HepG2 (cell line): Measurements from ENCODE around the gene DNAL4. TPM values are rescaled to one million over a fixed set of nuclear protein-coding genes. Genes with fewer than 3 reads are reported as not detected.

Source experiments
- ATAC-seq: fragments of 200-7000 bp; cut with Tn5 transposase; 3 replicates; pipeline ENCODE4 v1.9.1; 2020; ENCODE audit warnings: mild to moderate bottlenecking, moderate library complexity
- BruUV-seq: library from RNA; stranded (reverse); fragments of 400-500 nt; replicated peaks from 2 replicates; lab custom pipeline; 2021; lab: Mats Ljungman, UMichigan
- CTCF ChIA-PET: fragments of 300-600 bp; formaldehyde crosslinking; extraction: SDS; loops from one replicate; lab custom pipeline; 2021; ENCODE audit warnings: low total read pairs, inconsistent platforms, low intra/inter-chr PET ratio; lab: Yijun Ruan, JAX
- POLR2A ChIA-PET: fragments of 350-600 bp; sonication (Branson Sonifier 250); formaldehyde crosslinking; loops from one replicate; lab custom pipeline; 2020; ENCODE audit warnings: antibody characterized with exemption, inconsistent platforms; lab: Yijun Ruan, JAX
- DNase-seq: peaks from one replicate; pipeline ENCODE4 v3.0.0-alpha.2; 2015; ENCODE audit warnings: low spot score
- FAIRE-seq: peaks from 3 replicates; lab custom pipeline; 2011; peaks lifted over from hg19 to GRCh38; lab: Jason Lieb, UNC
- H2AFZ ChIP-seq: one replicate; pipeline ENCODE4 v1.6.1; 2011; ENCODE audit warnings: low read length, inconsistent platforms
- H3K27ac ChIP-seq: fragments of 300-600 bp; 3 replicates; pipeline ENCODE4 v1.8.0; 2011; ENCODE audit warnings: mixed run types, mild to moderate bottlenecking, mixed read lengths, low read length, inconsistent platforms; ENCODE audit not compliant: insufficient read depth; ENCODE audit errors: extremely low read length
- H3K27me3 ChIP-seq, 2 experiments: fragments of 200-600 bp in 1 of 2; 2 replicates in 1 of 2; 3 replicates in 1 of 2; pipeline versions ENCODE4 v1.6.0 to v1.8.0; 2011; ENCODE audit warnings: low read length in 2 of 2, mild to moderate bottlenecking in 2 of 2, moderate library complexity in 2 of 2, inconsistent platforms in 1 of 2; ENCODE audit not compliant: insufficient read depth in 2 of 2, control insufficient read depth in 1 of 2
- H3K36me3 ChIP-seq, 2 experiments: fragments of 200-600 bp in 1 of 2; replicated peaks in 1 of 2; 2 replicates in 1 of 2; 3 replicates in 1 of 2; pipeline versions ENCODE4 v1.5.1 to v1.8.0; 2011; ENCODE audit warnings: low read length in 2 of 2, inconsistent platforms in 1 of 2; ENCODE audit not compliant: insufficient read depth in 2 of 2, control insufficient read depth in 1 of 2
- H3K4me1 ChIP-seq: 2 replicates; pipeline ENCODE4 v1.5.1; 2012; ENCODE audit warnings: low read length, inconsistent platforms; ENCODE audit not compliant: insufficient read depth
- H3K4me2 ChIP-seq: 2 replicates; pipeline ENCODE4 v1.6.0; 2011; ENCODE audit warnings: low read depth, low read length, inconsistent platforms
- H3K4me3 ChIP-seq, 3 experiments: fragments of 200-600 bp in 1 of 3; sonication (generic), shearing (Covaris generic) in 1 of 3; replicated peaks in 1 of 3; 2 replicates each; pipeline ENCODE4 v1.5.1; 2011 to 2016; ENCODE audit warnings: low read length in 3 of 3, inconsistent platforms in 2 of 3, low read depth in 2 of 3, mild to moderate bottlenecking in 2 of 3, control low read depth in 1 of 3, mixed read lengths in 1 of 3; ENCODE audit not compliant: insufficient read depth in 1 of 3
- H3K79me2 ChIP-seq: one replicate; pipeline ENCODE4 v1.6.1; 2011; ENCODE audit warnings: low read length, inconsistent platforms; ENCODE audit not compliant: insufficient read depth
- H3K9ac ChIP-seq: 2 replicates; pipeline ENCODE4 v1.6.0; 2011; ENCODE audit warnings: mild to moderate bottlenecking, low read depth, low read length, inconsistent platforms; ENCODE audit not compliant: insufficient read depth
- H3K9me3 ChIP-seq: 2 replicates; pipeline ENCODE4 v1.5.1; 2012; ENCODE audit warnings: mild to moderate bottlenecking, low read length
- H4K20me1 ChIP-seq: 2 replicates; pipeline ENCODE4 v1.6.0; 2011; ENCODE audit warnings: inconsistent platforms, mild to moderate bottlenecking, low read length, moderate library complexity; ENCODE audit not compliant: insufficient read depth
- TGIF2 ChIP-seq: IDR thresholded peaks from 2 replicates; pipeline ENCODE4 v1.6.1; 2016; ENCODE audit warnings: control low read depth, missing compliant biosample characterization
- ZNF343 ChIP-seq: sonication (generic); formaldehyde crosslinking; IDR thresholded peaks from 2 replicates; pipeline ENCODE4 v1.4.0; 2020; ENCODE audit warnings: mild to moderate bottlenecking, missing genetic modification reagents
- ZNF382 ChIP-seq: sonication (generic); formaldehyde crosslinking; IDR thresholded peaks from 2 replicates; pipeline ENCODE4 v1.5.0; 2020; ENCODE audit warnings: missing genetic modification reagents, mild to moderate bottlenecking, borderline replicate concordance
- ZNF460 ChIP-seq: sonication (generic); formaldehyde crosslinking; IDR thresholded peaks from 2 replicates; pipeline ENCODE4 v1.5.1; 2020; ENCODE audit warnings: missing genetic modification reagents, mild to moderate bottlenecking, borderline replicate concordance
- ZNF652 ChIP-seq: IDR thresholded peaks from 2 replicates; pipeline ENCODE4 v1.6.1; 2016; ENCODE audit warnings: low read depth, borderline replicate concordance
- ZNF749 ChIP-seq: sonication (generic); formaldehyde crosslinking; IDR thresholded peaks from 2 replicates; pipeline ENCODE4 v1.8.0; 2022; ENCODE audit warnings: mild to moderate bottlenecking, missing genetic modification reagents, moderate library complexity, borderline replicate concordance
- ZSCAN29 ChIP-seq: sonication (generic); formaldehyde crosslinking; conservative IDR thresholded peaks from 2 replicates; pipeline ENCODE4 v1.4.0; 2020; ENCODE audit warnings: mild to moderate bottlenecking, missing genetic modification reagents
- WGBS: methylation state at CpG from one replicate; pipeline ENCODE4 v1.1.6; 2017; ENCODE audit warnings: low lambda C conversion rate; 5-methylcytosine and 5-hydroxymethylcytosine counted together
- in situ Hi-C: cut with HindIII; loops from 2 replicates; pipeline ENCODE4 v1.10.0; 2017; ENCODE audit warnings: low pct_unique_long_range_greater_than_20kb; ENCODE audit not compliant: extremely low pct_ligation_motif_present
- intact Hi-C: fragments of 100-400 bp; cut with micrococcal nuclease; formaldehyde crosslinking; loops from one replicate; pipeline ENCODE4 v1.10.0; 2022; ENCODE audit not compliant: unreplicated experiment
- polyA plus RNA-seq, 8 experiments: library from polyadenylated mRNA; depleted of rRNA in 3 of 8; stranded (reverse) in 7 of 8; unstranded in 1 of 8; fragments of >200 nt; fragmentation: Illumina TruSeq in 4 of 8; extraction: Trizol in 4 of 8; gene quantifications; 2 replicates each; pipeline versions ENCODE4 v1.2.1 to v1.2.3, GENCODE V29; 2011 to 2016; ENCODE audit warnings: low read depth in 4 of 8, missing spikeins in 1 of 8, mixed read lengths in 1 of 8; ENCODE audit not compliant: insufficient read depth in 1 of 8
- total RNA-seq, 5 experiments: library from RNA; depleted of rRNA; stranded (reverse); fragments of >200 nt; fragmentation: Illumina TruSeq; extraction: Trizol; gene quantifications; 2 replicates each; pipeline ENCODE4 v1.2.3, GENCODE V29; 2016; ENCODE audit warnings: low read depth in 1 of 5
- TF ChIP-seq, protein P1 (sequence below): sonication (generic); formaldehyde crosslinking; IDR thresholded peaks from 2 replicates; pipeline ENCODE4 v1.8.0; 2022; ENCODE audit warnings: missing genetic modification reagents, mild to moderate bottlenecking, inconsistent platforms, borderline replicate concordance
- TF ChIP-seq, protein P2 (sequence below): fragments of 450-650 bp; IDR thresholded peaks from 2 replicates; pipeline ENCODE4 v1.6.1; 2017; ENCODE audit warnings: mild to moderate bottlenecking
- TF ChIP-seq, protein P3 (sequence below): sonication (generic); formaldehyde crosslinking; IDR thresholded peaks from 2 replicates; pipeline ENCODE4 v1.8.0; 2022; ENCODE audit warnings: mild to moderate bottlenecking, missing genetic modification reagents, moderate library complexity
- TF ChIP-seq, protein P4 (sequence below): IDR thresholded peaks from 2 replicates; pipeline ENCODE4 v1.6.1; 2016; ENCODE audit warnings: low read depth, missing genetic modification reagents, missing compliant biosample characterization

The DNAL4 gene
- total and polyA plus RNA-seq, 2 of the 13 experiments (the other 11 are each of a cell fraction or from before 2014, with no cell fraction given): 8.0 to 10.7 TPM

DNA sequence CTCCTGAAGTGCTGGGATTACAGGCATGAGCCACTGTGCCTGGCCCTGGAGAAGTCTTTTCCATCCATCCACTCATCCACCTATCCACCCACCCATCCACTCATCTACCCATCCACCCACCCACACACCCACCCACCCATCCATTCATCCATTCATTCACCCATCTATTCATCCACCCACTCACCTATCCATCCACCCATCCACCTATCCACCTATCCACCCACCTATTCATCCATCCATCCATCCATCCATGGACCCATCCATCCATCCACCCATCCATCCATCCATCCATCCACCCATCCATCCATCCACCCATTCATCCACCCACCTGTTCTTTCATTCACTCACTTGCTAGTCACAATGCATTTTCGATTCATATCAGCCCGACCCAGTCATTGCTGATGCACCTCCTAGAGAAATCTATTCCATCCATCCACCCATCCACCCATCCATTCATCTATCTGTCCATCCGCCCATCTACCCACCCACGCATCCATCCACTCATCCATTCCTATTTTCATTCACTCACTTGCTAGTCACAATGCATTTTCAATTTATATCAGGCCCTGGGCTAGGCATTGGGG, 20.5 kb downstream of the DNAL4 start (continued):
- TF ChIP-seq, protein P1, sequence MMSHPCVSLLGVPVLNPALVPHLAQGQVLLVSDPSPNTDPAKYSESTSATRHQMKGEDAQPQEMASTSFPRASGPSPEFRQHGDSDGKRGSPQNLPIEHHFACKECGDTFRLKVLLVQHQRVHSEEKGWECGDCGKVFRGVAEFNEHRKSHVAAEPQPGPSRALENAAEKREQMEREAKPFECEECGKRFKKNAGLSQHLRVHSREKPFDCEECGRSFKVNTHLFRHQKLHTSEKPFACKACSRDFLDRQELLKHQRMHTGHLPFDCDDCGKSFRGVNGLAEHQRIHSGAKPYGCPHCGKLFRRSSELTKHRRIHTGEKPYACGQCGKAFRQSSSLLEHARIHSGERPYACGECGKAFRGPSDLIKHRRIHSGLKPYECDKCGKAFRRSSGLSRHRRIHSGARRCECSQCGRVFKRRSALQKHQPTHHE (CRISPR knock-in tag): no peak
- TF ChIP-seq ZNF652 (CRISPR knock-in tag) (no peak), ZNF460 (CRISPR knock-in tag) (no peak), TGIF2 (CRISPR knock-in tag) (no peak)

DNA sequence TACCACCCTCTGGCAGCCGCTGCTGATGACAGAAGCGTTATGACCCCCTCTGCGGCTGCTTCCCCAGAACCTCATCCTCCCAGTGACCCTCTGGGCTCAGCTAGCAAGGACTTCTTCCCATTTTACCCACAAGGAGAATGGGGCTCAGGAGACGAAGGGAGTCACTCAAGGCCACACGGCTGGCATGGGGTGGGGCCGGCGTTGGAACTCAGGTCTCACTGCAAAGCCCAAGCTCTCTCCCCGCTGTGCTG, 21.4 kb downstream of the DNAL4 start:
- peaks cover 17% of the 10 kb centered on the region; the same call in 1 of the 2 replicates for H3K4me1 ChIP-seq
- H3K27ac ChIP-seq: no peak overlapping the region
- H3K4me2 ChIP-seq: 0 out of 2 replicates have a peak overlapping the region, but pooled peaks have one; percentile 32
- peaks cover 1 to 18% of the 10 kb centered on the region in 2 experiments; a peak in 2 of 5 replicates for H3K27me3 ChIP-seq
- H3K9me3 ChIP-seq: no peaks in the 10 kb centered on the region
- H4K20me1 ChIP-seq: no peaks in the 10 kb centered on the region
- H3K79me2 ChIP-seq: no peaks in the 10 kb centered on the region
- 71% methylated on average over 6 of the region's 8 CpGs for WGBS
- intact Hi-C loops: no loop called here
- H3K4me3 ChIP-seq: no peak overlapping the region
- DNase-seq (no peak), ATAC-seq (no peak), FAIRE-seq (no peak)
- H3K36me3 ChIP-seq: no peaks in the 10 kb centered on the region
- in situ Hi-C loops: no loop called here
- H2AFZ ChIP-seq: no peak overlapping the region
- H3K9ac ChIP-seq: no peak overlapping the region
- ChIA-PET POLR2A (no interaction called here), CTCF (no interaction called here)
- no TSS peak for BruUV-seq
- TF ChIP-seq ZNF382 (CRISPR knock-in tag) (no peak), ZNF343 (CRISPR knock-in tag) (no peak), ZSCAN29 (CRISPR knock-in tag) (no peak), ZNF749 (CRISPR knock-in tag) (no peak)
- TF ChIP-seq, protein P2, sequence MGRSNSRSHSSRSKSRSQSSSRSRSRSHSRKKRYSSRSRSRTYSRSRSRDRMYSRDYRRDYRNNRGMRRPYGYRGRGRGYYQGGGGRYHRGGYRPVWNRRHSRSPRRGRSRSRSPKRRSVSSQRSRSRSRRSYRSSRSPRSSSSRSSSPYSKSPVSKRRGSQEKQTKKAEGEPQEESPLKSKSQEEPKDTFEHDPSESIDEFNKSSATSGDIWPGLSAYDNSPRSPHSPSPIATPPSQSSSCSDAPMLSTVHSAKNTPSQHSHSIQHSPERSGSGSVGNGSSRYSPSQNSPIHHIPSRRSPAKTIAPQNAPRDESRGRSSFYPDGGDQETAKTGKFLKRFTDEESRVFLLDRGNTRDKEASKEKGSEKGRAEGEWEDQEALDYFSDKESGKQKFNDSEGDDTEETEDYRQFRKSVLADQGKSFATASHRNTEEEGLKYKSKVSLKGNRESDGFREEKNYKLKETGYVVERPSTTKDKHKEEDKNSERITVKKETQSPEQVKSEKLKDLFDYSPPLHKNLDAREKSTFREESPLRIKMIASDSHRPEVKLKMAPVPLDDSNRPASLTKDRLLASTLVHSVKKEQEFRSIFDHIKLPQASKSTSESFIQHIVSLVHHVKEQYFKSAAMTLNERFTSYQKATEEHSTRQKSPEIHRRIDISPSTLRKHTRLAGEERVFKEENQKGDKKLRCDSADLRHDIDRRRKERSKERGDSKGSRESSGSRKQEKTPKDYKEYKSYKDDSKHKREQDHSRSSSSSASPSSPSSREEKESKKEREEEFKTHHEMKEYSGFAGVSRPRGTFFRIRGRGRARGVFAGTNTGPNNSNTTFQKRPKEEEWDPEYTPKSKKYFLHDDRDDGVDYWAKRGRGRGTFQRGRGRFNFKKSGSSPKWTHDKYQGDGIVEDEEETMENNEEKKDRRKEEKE: no peak
- TF ChIP-seq, protein P3, sequence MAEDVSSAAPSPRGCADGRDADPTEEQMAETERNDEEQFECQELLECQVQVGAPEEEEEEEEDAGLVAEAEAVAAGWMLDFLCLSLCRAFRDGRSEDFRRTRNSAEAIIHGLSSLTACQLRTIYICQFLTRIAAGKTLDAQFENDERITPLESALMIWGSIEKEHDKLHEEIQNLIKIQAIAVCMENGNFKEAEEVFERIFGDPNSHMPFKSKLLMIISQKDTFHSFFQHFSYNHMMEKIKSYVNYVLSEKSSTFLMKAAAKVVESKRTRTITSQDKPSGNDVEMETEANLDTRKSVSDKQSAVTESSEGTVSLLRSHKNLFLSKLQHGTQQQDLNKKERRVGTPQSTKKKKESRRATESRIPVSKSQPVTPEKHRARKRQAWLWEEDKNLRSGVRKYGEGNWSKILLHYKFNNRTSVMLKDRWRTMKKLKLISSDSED: no peak
- TF ChIP-seq, protein P4, sequence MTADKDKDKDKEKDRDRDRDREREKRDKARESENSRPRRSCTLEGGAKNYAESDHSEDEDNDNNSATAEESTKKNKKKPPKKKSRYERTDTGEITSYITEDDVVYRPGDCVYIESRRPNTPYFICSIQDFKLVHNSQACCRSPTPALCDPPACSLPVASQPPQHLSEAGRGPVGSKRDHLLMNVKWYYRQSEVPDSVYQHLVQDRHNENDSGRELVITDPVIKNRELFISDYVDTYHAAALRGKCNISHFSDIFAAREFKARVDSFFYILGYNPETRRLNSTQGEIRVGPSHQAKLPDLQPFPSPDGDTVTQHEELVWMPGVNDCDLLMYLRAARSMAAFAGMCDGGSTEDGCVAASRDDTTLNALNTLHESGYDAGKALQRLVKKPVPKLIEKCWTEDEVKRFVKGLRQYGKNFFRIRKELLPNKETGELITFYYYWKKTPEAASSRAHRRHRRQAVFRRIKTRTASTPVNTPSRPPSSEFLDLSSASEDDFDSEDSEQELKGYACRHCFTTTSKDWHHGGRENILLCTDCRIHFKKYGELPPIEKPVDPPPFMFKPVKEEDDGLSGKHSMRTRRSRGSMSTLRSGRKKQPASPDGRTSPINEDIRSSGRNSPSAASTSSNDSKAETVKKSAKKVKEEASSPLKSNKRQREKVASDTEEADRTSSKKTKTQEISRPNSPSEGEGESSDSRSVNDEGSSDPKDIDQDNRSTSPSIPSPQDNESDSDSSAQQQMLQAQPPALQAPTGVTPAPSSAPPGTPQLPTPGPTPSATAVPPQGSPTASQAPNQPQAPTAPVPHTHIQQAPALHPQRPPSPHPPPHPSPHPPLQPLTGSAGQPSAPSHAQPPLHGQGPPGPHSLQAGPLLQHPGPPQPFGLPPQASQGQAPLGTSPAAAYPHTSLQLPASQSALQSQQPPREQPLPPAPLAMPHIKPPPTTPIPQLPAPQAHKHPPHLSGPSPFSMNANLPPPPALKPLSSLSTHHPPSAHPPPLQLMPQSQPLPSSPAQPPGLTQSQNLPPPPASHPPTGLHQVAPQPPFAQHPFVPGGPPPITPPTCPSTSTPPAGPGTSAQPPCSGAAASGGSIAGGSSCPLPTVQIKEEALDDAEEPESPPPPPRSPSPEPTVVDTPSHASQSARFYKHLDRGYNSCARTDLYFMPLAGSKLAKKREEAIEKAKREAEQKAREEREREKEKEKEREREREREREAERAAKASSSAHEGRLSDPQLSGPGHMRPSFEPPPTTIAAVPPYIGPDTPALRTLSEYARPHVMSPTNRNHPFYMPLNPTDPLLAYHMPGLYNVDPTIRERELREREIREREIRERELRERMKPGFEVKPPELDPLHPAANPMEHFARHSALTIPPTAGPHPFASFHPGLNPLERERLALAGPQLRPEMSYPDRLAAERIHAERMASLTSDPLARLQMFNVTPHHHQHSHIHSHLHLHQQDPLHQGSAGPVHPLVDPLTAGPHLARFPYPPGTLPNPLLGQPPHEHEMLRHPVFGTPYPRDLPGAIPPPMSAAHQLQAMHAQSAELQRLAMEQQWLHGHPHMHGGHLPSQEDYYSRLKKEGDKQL: no peak
